H7 (cell line): ENCODE data around the gene UTS2R. TPM values are rescaled to one million over a fixed set of nuclear protein-coding genes. Genes with fewer than 3 reads are reported as not detected.

Experiments
- DNase-seq: peaks from one replicate; pipeline ENCODE4 v3.0.0; 2012
- H3K27me3 ChIP-seq: 2 replicates; pipeline ENCODE4 v1.6.0; 2011; ENCODE audit warnings: mild to moderate bottlenecking, low read length; ENCODE audit not compliant: control insufficient read depth, insufficient read depth
- H3K36me3 ChIP-seq: replicated peaks from 2 replicates; pipeline ENCODE4 v1.5.1; 2011; ENCODE audit warnings: low read length; ENCODE audit not compliant: control insufficient read depth, insufficient read depth
- H3K4me3 ChIP-seq: 2 replicates; pipeline ENCODE4 v1.5.1; 2011; ENCODE audit warnings: low read depth, mild to moderate bottlenecking, control low read depth, low read length, moderate library complexity; ENCODE audit not compliant: insufficient read depth
- total RNA-seq: library from RNA; depleted of rRNA; stranded (reverse); fragments of >200 nt; shearing (Covaris generic); gene quantifications from 2 replicates; pipeline ENCODE4 v1.2.3, GENCODE V29; 2014

UTS2R gene
- total RNA-seq, 1 experiment from 2014 or later, result not detected

DNA sequence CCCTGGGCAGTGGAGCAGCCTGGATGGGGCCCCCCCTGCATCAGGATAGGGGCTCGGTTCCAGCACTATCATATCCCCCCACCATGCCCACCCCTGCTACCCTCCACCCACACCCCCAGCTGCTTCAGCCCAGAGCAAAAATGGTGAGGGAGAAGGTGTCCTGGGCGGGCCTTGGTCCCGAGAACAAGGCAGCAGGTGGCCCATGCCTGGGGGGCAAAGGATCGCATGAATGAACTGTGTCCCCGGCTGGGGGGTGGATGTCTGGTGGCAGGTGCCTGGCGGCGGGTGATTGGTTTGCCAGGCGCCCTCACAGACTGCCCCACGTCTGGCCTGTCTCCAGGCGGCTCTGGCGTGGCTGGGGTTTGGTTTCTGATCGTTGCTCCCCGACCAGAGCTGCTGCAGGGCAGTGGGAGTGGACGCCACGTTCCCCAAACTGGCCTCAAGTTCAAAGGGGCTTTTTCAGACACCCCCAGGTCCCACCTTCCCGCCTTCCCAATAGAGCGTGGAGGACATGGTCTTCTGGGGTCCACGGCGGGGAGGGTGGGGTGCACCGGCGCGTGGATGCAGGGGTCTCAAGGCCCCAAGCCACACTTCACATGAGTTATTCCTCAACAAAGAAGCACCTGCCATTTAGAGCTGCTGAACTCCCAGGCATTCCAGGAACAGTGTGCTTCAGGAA, 12.6 kb downstream of the UTS2R start:
- DNase-seq, result no peak
- no peaks in the 10 kb centered on the region for H3K36me3 ChIP-seq
- no peak overlapping the region for H3K4me3 ChIP-seq
- H3K27me3 ChIP-seq, result no peaks in the 10 kb centered on the region

GRCh38 chr17:82384730-82385481, 13.3 kb downstream of the UTS2R start:
- H3K27me3 ChIP-seq, result no peaks in the 10 kb centered on the region
- peak; percentile 89 for DNase-seq

GRCh38 chr17:82385559-82386254, 14.1 kb downstream of the UTS2R start:
- peak; percentile 81 for DNase-seq
- Histone ChIP-seq H3K36me3 (no peaks in the 10 kb centered on the region), H3K4me3 (no peak overlapping the region), H3K27me3 (no peaks in the 10 kb centered on the region)

More at GRCh38 chr17:82384730-82385481, 13.3 kb downstream of the UTS2R start:
- no peak overlapping the region for H3K4me3 ChIP-seq
- H3K36me3 ChIP-seq, result no peaks in the 10 kb centered on the region

DNA sequence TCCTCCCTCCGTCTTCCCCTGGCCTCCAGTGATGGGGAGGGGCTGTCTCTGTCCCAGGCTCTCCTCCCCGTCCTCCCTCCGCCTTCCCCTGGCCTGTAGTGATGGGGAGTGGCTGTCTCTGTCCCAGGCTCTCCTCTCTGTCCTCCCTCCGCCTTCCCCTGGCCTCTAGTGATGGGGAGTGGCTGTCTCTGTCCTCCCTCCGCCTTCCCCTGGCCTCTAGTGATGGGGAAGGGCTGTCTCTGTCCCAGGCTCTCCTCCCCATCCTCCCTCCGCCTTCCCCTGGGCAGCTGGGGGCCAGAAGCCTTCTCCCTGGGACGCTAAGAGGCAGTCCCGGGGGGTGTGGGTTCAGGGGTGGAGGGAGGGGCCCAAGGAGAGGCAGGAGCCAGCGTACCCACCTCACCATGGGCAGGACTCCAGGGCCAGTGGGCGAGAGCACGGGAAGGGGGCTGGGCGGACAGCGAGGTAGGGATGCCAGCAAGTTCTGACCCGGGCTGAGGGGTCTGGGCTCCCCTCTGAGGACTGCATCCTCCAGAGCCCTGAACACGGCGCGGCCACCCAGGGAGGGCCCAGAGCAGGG, 14.8 kb downstream of the UTS2R start:
- DNase-seq, result no peak
- Histone ChIP-seq H3K27me3 (no peaks in the 10 kb centered on the region), H3K4me3 (no peak overlapping the region), H3K36me3 (no peaks in the 10 kb centered on the region)

DNA sequence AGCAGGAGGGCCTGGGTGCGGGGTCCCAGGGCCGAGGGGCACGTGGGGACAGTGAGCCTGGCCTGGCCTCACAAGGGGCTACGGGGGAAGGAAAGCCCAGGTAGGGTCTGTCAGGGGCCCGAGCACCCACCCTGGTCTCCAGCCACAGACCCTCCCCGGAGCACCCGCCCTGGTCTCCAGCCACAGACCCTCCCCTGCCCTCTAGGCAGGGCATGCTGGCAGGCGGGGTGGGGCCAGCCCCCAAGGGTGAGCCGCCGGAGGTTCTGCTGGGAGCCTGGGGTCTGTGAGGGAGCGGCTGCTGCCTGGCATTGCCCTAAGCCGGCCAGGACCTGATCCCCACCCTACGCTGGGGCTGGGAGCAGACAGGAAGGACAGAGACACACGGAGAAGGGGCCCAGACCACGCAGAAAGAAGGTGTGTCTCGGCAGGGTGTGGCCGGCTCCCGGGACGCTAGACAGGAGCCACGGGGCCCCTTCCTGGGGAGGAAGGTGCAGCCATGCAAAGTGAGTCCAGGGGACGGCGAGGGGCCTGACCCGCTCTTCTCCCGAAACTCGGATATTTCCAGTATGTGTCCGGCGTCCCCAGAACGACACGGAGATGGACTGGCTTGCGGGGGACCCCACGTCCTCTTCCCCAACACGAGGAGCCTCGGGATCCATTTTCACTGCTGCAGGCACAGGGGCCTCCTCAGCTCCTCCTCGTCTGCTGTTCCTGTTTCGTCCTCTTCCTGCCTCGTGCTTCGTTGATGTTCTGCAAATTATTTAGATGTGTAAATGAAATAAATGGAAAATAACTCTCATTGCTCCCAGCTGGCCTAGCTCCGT, 15.5 kb downstream of the UTS2R start:
- H3K36me3 ChIP-seq, result no peaks in the 10 kb centered on the region
- no peak overlapping the region for H3K4me3 ChIP-seq
- DNase-seq, result peak; percentile 72
- no peaks in the 10 kb centered on the region for H3K27me3 ChIP-seq

- no peak overlapping the region for H3K4me3 ChIP-seq
- no peak for DNase-seq
- H3K36me3 ChIP-seq, result no peaks in the 10 kb centered on the region
Measured at GRCh38 chr17:82387705-82388106, 16.1 kb downstream of the UTS2R start.

DNA sequence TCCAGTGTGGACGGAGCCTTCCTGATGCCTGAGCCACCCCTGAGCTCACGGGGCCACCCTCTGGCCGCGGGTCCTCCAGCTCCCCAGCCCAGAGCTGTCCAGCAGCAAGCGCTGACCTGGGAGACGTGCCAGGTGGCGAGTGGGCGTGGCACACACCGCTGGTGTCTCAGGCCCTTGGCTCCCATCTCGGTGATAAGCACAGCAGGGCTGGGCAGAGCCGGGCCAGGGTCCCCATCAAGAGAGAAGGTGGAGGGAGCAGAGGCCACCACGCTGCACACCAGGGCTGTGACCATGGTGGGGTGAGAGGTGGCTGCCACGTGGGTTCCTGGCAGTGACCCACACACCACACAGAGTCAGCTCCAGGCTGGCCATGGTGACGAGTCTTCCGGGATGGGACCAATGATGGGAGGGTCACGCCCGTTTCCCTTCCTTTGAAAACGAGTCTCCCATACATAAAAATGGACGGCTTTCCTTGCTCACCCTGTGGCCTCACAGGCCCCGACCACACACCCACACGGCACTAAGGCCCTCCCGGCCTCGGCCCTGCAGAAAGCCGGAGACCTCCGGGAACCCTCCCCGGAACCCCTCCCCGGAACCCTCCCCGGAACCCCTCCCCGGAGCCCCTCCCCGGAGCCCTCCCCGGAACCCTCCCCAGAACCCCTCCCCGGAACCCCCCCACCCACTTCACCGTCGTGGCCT, 16.8 kb downstream of the UTS2R start:
- Histone ChIP-seq H3K27me3 (no peaks in the 10 kb centered on the region), H3K4me3 (no peak overlapping the region), H3K36me3 (no peaks in the 10 kb centered on the region)
- DNase-seq, result peak; percentile 72

More at GRCh38 chr17:82387705-82388106, 16.1 kb downstream of the UTS2R start:
- H3K27me3 ChIP-seq, result no peaks in the 10 kb centered on the region

GRCh38 chr17:82388922-82389283, 17.3 kb downstream of the UTS2R start:
- H3K4me3 ChIP-seq, result no peak overlapping the region

DNA sequence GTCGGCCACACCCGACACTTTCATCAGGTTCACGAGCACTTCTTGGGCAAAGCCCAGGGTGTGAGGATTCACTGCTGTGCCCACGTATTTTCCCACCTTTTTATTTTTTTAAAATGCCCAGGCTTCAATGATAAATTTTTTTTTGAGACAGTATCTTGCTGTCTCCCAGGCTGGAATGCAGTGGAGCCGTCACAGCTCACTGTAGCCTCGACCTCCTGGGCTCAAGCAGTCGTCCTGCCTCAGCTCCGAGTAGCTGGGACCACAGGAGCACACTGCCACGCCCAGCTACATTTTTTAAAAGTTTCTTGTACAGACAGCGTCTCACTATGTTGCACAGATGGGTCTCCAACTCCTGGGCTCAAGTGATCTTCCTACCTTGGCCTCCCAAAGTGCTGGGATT, 17.8 kb downstream of the UTS2R start:
- Histone ChIP-seq H3K4me3 (no peak overlapping the region), H3K27me3 (no peaks in the 10 kb centered on the region), H3K36me3 (no peaks in the 10 kb centered on the region; the same call in 1 of the 2 replicates)
- no peak for DNase-seq

More at GRCh38 chr17:82388922-82389283, 17.3 kb downstream of the UTS2R start:
- no peaks in the 10 kb centered on the region for H3K27me3 ChIP-seq
- H3K36me3 ChIP-seq, result no peaks in the 10 kb centered on the region
- DNase-seq, result peak; percentile 45

DNA sequence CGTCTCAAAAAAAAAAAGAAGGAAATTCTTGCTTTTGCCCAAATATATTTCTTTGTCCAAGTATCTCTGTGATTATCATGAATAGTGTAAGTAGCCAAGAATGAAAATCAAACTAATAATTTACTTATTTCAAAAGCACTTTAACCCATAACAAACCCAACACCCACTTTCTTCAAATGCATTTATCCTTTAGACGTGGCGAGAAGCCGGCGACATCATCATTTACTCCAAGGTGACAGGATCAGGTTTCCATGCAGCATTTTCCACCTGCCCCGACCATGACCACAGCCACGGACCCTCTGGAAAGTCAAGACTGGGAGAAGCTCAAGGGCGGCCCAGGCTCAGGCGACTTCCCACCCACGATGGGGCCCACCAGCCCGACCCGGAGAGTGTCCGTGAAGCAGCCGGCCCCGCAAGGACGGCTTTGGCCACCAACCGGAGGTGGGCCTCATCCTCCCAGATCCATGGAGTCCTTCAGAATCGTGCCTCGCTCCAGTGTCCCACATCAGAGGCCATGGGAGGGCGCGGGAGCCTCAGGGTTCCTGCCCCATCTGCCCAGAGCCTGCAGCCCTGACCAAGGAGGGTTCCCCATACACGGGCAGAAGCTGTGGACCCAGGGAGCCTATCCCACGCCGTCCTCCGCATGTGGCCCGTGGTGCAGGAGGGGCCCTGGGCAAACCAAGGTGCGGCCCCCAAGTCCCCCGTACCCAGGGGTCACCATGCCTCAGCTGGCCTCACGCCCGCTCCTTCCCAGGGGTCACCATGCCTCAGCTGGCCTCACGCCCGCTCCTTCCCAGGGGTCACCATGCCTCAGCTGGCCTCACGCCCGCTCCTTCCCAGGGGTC, 18.7 kb downstream of the UTS2R start:
- H3K36me3 ChIP-seq, result no peaks in the 10 kb centered on the region; the same call in 1 of the 2 replicates
- H3K27me3 ChIP-seq, result no peaks in the 10 kb centered on the region
- H3K4me3 ChIP-seq, result no peak overlapping the region
- peak; percentile 60 for DNase-seq

GRCh38 chr17:82390860-82391435, 19.4 kb downstream of the UTS2R start:
- peak; percentile 50 for DNase-seq
- Histone ChIP-seq H3K36me3 (no peaks in the 10 kb centered on the region; the same call in 1 of the 2 replicates), H3K4me3 (no peak overlapping the region), H3K27me3 (no peaks in the 10 kb centered on the region)

DNA sequence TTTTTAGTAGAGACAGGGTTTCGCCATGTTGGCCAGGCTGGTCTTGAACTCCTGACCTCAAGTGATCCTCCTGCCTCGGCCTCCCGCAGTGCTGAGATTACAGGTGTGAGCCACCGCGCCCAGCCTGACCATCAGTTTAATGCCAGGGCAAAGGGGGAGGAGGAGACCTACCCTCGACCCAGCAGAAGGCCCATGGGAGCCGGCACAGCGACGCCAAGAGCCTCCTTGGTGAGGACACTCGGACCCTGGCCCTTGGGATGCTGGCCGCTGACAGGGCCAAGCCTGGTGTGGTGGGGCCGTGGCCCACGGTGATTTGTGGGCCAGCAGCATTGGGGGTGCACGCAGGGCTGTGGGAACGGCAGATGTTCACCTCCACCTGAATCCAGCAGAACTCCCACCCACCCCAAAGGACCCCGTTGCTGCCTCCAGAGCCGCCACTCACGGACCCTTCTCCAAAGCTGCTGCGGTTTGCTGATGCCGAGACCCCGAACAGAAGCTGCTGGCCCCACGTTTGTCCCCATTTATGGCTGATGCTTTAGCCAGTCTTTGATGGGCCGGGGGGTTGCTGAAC, 20.0 kb downstream of the UTS2R start:
- DNase-seq, result peak; percentile 40

More for the DNA sequence above, 20.0 kb downstream of the UTS2R start:
- Histone ChIP-seq H3K27me3 (no peaks in the 10 kb centered on the region), H3K4me3 (no peak overlapping the region), H3K36me3 (no peaks in the 10 kb centered on the region; the same call in 1 of the 2 replicates)
